ENCODE results near the gene KLHDC7B.
"Not testable (repeated sequence)": the region's sequence is repeated elsewhere in the genome, so short reads cannot be mapped to it uniquely, and the experiment has no call there.

KLHDC7B gene

GRCh38 chr22:50530877-50531545 lies 14.7 kb upstream of the KLHDC7B start:
- peak; percentile 84 for DNase-seq

GRCh38 chr22:50531546-50531961 lies 14.1 kb upstream of the KLHDC7B start:
- DNase-seq: peak; percentile 56

GRCh38 chr22:50531962-50532674 lies 13.6 kb upstream of the KLHDC7B start:
- peak; percentile 70 for DNase-seq

GRCh38 chr22:50532824-50533796 lies 12.6 kb upstream of the KLHDC7B start:
- DNase-seq: no peak

GRCh38 chr22:50533856-50534711 lies 11.6 kb upstream of the KLHDC7B start:
- not testable (repeated sequence) for DNase-seq

GRCh38 chr22:50535113-50535512 lies 10.6 kb upstream of the KLHDC7B start:
- no peak for DNase-seq

GRCh38 chr22:50536226-50536625 lies 9.5 kb upstream of the KLHDC7B start:
- no peak for DNase-seq

- no peak for DNase-seq
These were observed 7.9 kb upstream of the KLHDC7B start for GRCh38 chr22:50537765-50538164.

- no peak for DNase-seq
These were observed 5.3 kb upstream of the KLHDC7B start for GRCh38 chr22:50540381-50540780.

- not testable (repeated sequence) for DNase-seq
These were observed 4.1 kb upstream of the KLHDC7B start for GRCh38 chr22:50541667-50542026.

GRCh38 chr22:50542416-50542927 lies 3.2 kb upstream of the KLHDC7B start:
- DNase-seq: no peak

GRCh38 chr22:50544078-50544745 lies 1.5 kb upstream of the KLHDC7B start:
- DNase-seq: peak; percentile 85

- no peak for DNase-seq
These were observed 899 bp upstream of the KLHDC7B start for GRCh38 chr22:50544746-50545253.

GRCh38 chr22:50546326-50547262 lies 895 bp downstream of the KLHDC7B start:
- DNase-seq: no peak

GRCh38 chr22:50547263-50547985 lies 1.7 kb downstream of the KLHDC7B start:
- peak; percentile 30 for DNase-seq

GRCh38 chr22:50548040-50548920 lies 2.6 kb downstream of the KLHDC7B start:
- DNase-seq: peak; percentile 54

- no peak for DNase-seq
These were observed 3.5 kb downstream of the KLHDC7B start for GRCh38 chr22:50548921-50549790.
